ENCODE data around the gene FUT8.
A peak's percentile ranks its signal among the peaks of the same experiment; 100 is the strongest.

Gene FUT8

DNA sequence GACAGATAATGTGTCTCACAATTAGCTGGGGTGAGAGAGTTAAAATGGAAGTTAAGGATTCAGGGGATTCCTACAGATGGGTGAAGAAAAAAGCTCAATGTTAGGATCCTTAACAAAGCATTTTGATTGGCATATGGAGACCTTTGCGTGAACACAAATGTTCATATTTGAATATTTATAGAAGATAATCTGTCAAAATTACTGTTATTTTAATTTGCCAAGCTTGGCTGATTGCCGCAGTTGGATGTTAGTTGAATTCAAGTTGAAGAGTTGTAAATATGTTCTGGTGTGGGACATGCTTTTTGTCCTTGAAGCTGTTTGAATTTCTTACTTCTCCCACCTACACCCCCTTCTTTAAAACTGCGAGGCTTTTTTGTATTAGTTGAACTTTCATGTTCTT, 91.2 kb downstream of the FUT8 start:
- no peak overlapping the region for H3K9ac ChIP-seq (ENCODE audit: low read depth, low read length)
- DNase-seq = no peak
- no peak overlapping the region for H2AFZ ChIP-seq (ENCODE audit: low read depth, low read length)
- peaks cover 90% of the 10 kb centered on the region for H3K79me2 ChIP-seq (ENCODE audit: insufficient read depth, low read length)
- no peak overlapping the region for H3K4me3 ChIP-seq (ENCODE audit: low read depth in 1 of 2, low read length in 2 of 2)
- no peaks in the 10 kb centered on the region for H3K27me3 ChIP-seq (ENCODE audit: insufficient read depth, low read length, poor library complexity)
- 0 out of 2 replicates have a peak overlapping the region, but pooled peaks have one; percentile 13 for H3K27ac ChIP-seq (ENCODE audit: low read length)
- no peaks in the 10 kb centered on the region for H3K4me1 ChIP-seq (ENCODE audit: insufficient read depth, low read length)
- H4K20me1 ChIP-seq (ENCODE audit: insufficient read depth, low read length) = peaks cover 9% of the 10 kb centered on the region; the same call in 1 of the 2 replicates
- peaks cover 8% of the 10 kb centered on the region; the same call in 1 of the 2 replicates for H3K36me3 ChIP-seq (ENCODE audit: insufficient read depth, low read length)
- no peak overlapping the region for H3K4me2 ChIP-seq (ENCODE audit: insufficient read depth, low read length)
- peaks cover 4% of the 10 kb centered on the region for H3K9me3 ChIP-seq (ENCODE audit: insufficient read depth, low read length, severe bottlenecking)
- TF ChIP-seq, protein P1, sequence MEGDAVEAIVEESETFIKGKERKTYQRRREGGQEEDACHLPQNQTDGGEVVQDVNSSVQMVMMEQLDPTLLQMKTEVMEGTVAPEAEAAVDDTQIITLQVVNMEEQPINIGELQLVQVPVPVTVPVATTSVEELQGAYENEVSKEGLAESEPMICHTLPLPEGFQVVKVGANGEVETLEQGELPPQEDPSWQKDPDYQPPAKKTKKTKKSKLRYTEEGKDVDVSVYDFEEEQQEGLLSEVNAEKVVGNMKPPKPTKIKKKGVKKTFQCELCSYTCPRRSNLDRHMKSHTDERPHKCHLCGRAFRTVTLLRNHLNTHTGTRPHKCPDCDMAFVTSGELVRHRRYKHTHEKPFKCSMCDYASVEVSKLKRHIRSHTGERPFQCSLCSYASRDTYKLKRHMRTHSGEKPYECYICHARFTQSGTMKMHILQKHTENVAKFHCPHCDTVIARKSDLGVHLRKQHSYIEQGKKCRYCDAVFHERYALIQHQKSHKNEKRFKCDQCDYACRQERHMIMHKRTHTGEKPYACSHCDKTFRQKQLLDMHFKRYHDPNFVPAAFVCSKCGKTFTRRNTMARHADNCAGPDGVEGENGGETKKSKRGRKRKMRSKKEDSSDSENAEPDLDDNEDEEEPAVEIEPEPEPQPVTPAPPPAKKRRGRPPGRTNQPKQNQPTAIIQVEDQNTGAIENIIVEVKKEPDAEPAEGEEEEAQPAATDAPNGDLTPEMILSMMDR (IDR thresholded peaks at IDR 0.05; ENCODE audit: borderline replicate concordance, extremely low read depth, low read length, poor library complexity, severe bottlenecking) = no peak
- no peak for TF ChIP-seq EZH2 (IDR thresholded peaks at IDR 0.05; ENCODE audit: borderline replicate concordance, low read depth, low read length, severe bottlenecking)
- no peak for ATAC-seq (ENCODE audit: insufficient read depth, low read depth)

DNA sequence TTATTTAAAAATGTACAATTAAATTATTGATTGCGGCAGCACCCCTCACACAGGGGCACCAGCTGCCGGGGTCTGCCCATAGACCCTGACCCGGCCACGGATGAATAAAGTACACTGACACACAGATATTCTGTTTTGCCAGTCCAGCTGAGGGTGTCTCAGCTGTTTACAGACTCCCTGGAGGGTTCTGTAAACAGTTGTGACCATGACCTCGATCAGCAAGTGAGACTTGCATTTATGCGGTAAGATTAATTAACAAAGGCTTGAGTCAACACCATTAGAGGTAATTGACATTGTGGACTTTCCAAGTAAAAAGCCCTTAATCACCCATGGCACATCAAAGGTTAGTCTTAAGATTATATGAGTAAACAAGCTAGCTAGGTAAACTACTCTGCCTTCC, 94.3 kb downstream of the FUT8 start:
- TF ChIP-seq EZH2 (IDR thresholded peaks at IDR 0.05; ENCODE audit: borderline replicate concordance, low read depth, low read length, severe bottlenecking) = no peak
- TF ChIP-seq, protein P1 (IDR thresholded peaks at IDR 0.05; ENCODE audit: borderline replicate concordance, extremely low read depth, low read length, poor library complexity, severe bottlenecking) = no peak
- Histone ChIP-seq H3K4me3 (ENCODE audit: low read depth in 1 of 2, low read length in 2 of 2) (no peak overlapping the region), H3K9ac (ENCODE audit: low read depth, low read length) (no peak overlapping the region), H3K36me3 (ENCODE audit: insufficient read depth, low read length) (peaks cover 8% of the 10 kb centered on the region; the same call in 1 of the 2 replicates), H3K9me3 (ENCODE audit: insufficient read depth, low read length, severe bottlenecking) (peaks cover 4% of the 10 kb centered on the region), H3K27ac (ENCODE audit: low read length) (no peak overlapping the region), H2AFZ (ENCODE audit: low read depth, low read length) (no peak overlapping the region), H3K4me1 (ENCODE audit: insufficient read depth, low read length) (no peaks in the 10 kb centered on the region), H3K27me3 (ENCODE audit: insufficient read depth, low read length, poor library complexity) (no peaks in the 10 kb centered on the region), H4K20me1 (ENCODE audit: insufficient read depth, low read length) (peaks cover 3% of the 10 kb centered on the region; the same call in 1 of the 2 replicates), H3K79me2 (ENCODE audit: insufficient read depth, low read length) (peaks cover 91% of the 10 kb centered on the region), H3K4me2 (ENCODE audit: insufficient read depth, low read length) (no peak overlapping the region)
- ATAC-seq (ENCODE audit: insufficient read depth, low read depth) (no peak), DNase-seq (no peak)

DNA sequence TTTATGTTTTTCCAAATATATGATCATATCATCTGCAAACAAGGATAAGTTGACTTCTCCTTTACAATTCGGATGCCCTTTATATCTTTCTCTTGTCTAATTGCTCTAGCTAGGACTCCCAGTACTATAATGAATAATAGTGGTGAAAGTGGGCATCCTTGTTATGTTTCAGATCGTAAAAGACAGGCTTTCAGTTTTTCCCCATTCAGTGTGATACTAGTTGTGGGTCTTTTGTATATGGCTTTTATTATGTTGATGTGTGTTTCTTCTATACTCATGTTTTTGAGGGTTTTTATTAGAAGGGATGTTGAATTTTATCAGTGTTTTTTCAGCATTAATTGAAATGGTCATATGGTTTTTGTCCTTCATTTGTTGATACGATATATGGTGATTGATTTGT, 97.3 kb downstream of the FUT8 start:
- ATAC-seq (ENCODE audit: insufficient read depth, low read depth) (no peak), DNase-seq (no peak)
- TF ChIP-seq, protein P1 (IDR thresholded peaks at IDR 0.05; ENCODE audit: borderline replicate concordance, extremely low read depth, low read length, poor library complexity, severe bottlenecking) = no peak
- TF ChIP-seq EZH2 (IDR thresholded peaks at IDR 0.05; ENCODE audit: borderline replicate concordance, low read depth, low read length, severe bottlenecking) = no peak
- H3K4me3 ChIP-seq (ENCODE audit: low read depth in 1 of 2, low read length in 2 of 2) = no peak overlapping the region
- H3K4me2 ChIP-seq (ENCODE audit: insufficient read depth, low read length) = no peak overlapping the region
- H4K20me1 ChIP-seq (ENCODE audit: insufficient read depth, low read length) = peaks cover 18% of the 10 kb centered on the region; the same call in 1 of the 2 replicates
- H3K27me3 ChIP-seq (ENCODE audit: insufficient read depth, low read length, poor library complexity) = no peaks in the 10 kb centered on the region
- H3K9ac ChIP-seq (ENCODE audit: low read depth, low read length) = no peak overlapping the region
- peaks cover 8% of the 10 kb centered on the region; the same call in 1 of the 2 replicates for H3K36me3 ChIP-seq (ENCODE audit: insufficient read depth, low read length)
- peaks cover 4% of the 10 kb centered on the region for H3K9me3 ChIP-seq (ENCODE audit: insufficient read depth, low read length, severe bottlenecking)
- H3K4me1 ChIP-seq (ENCODE audit: insufficient read depth, low read length) = no peaks in the 10 kb centered on the region
- no peak overlapping the region for H3K27ac ChIP-seq (ENCODE audit: low read length)
- peaks cover 92% of the 10 kb centered on the region for H3K79me2 ChIP-seq (ENCODE audit: insufficient read depth, low read length)
- H2AFZ ChIP-seq (ENCODE audit: low read depth, low read length) = no peak overlapping the region

Measured in DND-41 (cell line).